HG02642 (cell line): ENCODE measurements around the gene TMEM72.
"Not testable (repeated sequence)": the region's sequence is repeated elsewhere in the genome, so short reads cannot be mapped to it uniquely, and the experiment has no call there.

Experiments
- ATAC-seq: cut with Tn5 transposase; IDR thresholded peaks from one replicate; pipeline ENCODE4 v1.9.1; 2021; ENCODE audit warnings: mild to moderate bottlenecking; ENCODE audit not compliant: unreplicated experiment, poor library complexity

TMEM72 gene

GRCh38 chr10:44911081-44911540 is at the start of gene TMEM72:
Gene TMEM72, plus strand, starts transcription at chr10:44911337. Its CDS starts 176 bp downstream, at chr10:44911513.
- ATAC-seq: no peak

- no peak for ATAC-seq
Observed at GRCh38 chr10:44862006-44862751, 49.0 kb upstream of the TMEM72 start.

- ATAC-seq: no peak
Observed at GRCh38 chr10:44862924-44863323, 48.2 kb upstream of the TMEM72 start.

GRCh38 chr10:44863344-44864047 is 47.6 kb upstream of the TMEM72 start:
- ATAC-seq: no peak

GRCh38 chr10:44864051-44864450 is 47.1 kb upstream of the TMEM72 start:
- ATAC-seq: no peak

GRCh38 chr10:44864637-44865288 is 46.4 kb upstream of the TMEM72 start:
- peak; percentile 94 for ATAC-seq

GRCh38 chr10:44865289-44865671 is 45.9 kb upstream of the TMEM72 start:
- peak; percentile 8 for ATAC-seq

GRCh38 chr10:44866367-44866766 is 44.8 kb upstream of the TMEM72 start:
- not testable (repeated sequence) for ATAC-seq

- no peak for ATAC-seq
Observed at GRCh38 chr10:44870031-44870430, 41.1 kb upstream of the TMEM72 start.

GRCh38 chr10:44873160-44873559 is 38.0 kb upstream of the TMEM72 start:
- no peak for ATAC-seq

GRCh38 chr10:44874166-44874565 is 37.0 kb upstream of the TMEM72 start:
- no peak for ATAC-seq

GRCh38 chr10:44878706-44879530 is 32.2 kb upstream of the TMEM72 start:
- peak; percentile 83 for ATAC-seq

GRCh38 chr10:44879531-44879899 is 31.6 kb upstream of the TMEM72 start:
- no peak for ATAC-seq

GRCh38 chr10:44880090-44880715 is 30.9 kb upstream of the TMEM72 start:
- no peak for ATAC-seq

GRCh38 chr10:44881649-44882048 is 29.5 kb upstream of the TMEM72 start:
- no peak for ATAC-seq

- no peak for ATAC-seq
Observed at GRCh38 chr10:44882166-44882720, 28.9 kb upstream of the TMEM72 start.

GRCh38 chr10:44883593-44884331 is 27.4 kb upstream of the TMEM72 start:
- ATAC-seq: no peak

GRCh38 chr10:44885710-44886109 is 25.4 kb upstream of the TMEM72 start:
- no peak for ATAC-seq

GRCh38 chr10:44886966-44887365 is 24.2 kb upstream of the TMEM72 start:
- no peak for ATAC-seq
